IMR-90 (cell line): ENCODE results near the gene TRUB2.

ENCODE experiments used
- BHLHE40 ChIP-seq: fragments of 150-350 bp; IDR thresholded peaks from 2 replicates; pipeline ENCODE4 v1.6.1; 2016; ENCODE audit warnings: mild to moderate bottlenecking, low read depth, low read length
- CTCF ChIP-seq: conservative IDR thresholded peaks from 2 replicates; pipeline ENCODE4 v1.5.1; 2012; ENCODE audit warnings: mild to moderate bottlenecking, low read depth, low read length, improper control_type of control experiment
- FOS ChIP-seq: fragments of 150-350 bp; IDR thresholded peaks from 2 replicates; pipeline ENCODE4 v1.6.1; 2016; ENCODE audit warnings: low read depth, low read length
- MXI1 ChIP-seq: IDR thresholded peaks from 2 replicates; pipeline ENCODE4 v1.6.1; 2012; ENCODE audit warnings: low read depth, mild to moderate bottlenecking, low read length, moderate library complexity, borderline replicate concordance
- POLR2A ChIP-seq: IDR thresholded peaks from 2 replicates; pipeline ENCODE4 v1.6.1; 2012; ENCODE audit warnings: mild to moderate bottlenecking, low read depth, low read length
- RAD21 ChIP-seq: IDR thresholded peaks from 2 replicates; pipeline ENCODE4 v1.6.1; 2012; ENCODE audit warnings: low read length, improper control_type of control experiment
- RFX5 ChIP-seq: IDR thresholded peaks from 2 replicates; pipeline ENCODE4 v1.8.0; 2012; ENCODE audit warnings: low read depth, mild to moderate bottlenecking, low read length, moderate library complexity
- TF ChIP-seq, protein P1 (sequence below): fragments of 150-350 bp; IDR thresholded peaks from 2 replicates; pipeline ENCODE4 v1.6.1; 2017; ENCODE audit warnings: mild to moderate bottlenecking, antibody characterized with exemption, low read length, low read depth

DNA sequence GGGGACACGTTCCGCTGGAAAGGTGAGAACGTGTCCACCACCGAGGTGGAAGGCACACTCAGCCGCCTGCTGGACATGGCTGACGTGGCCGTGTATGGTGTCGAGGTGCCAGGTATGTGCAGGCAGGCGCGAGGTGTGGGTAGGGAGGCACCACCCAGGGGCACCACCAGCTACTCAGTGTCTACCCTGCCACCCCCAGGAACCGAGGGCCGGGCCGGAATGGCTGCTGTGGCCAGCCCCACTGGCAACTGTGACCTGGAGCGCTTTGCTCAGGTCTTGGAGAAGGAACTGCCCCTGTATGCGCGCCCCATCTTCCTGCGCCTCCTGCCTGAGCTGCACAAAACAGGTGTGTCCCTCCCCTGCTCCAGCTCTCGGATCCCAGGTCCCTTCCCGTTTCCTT, 33.2 kb upstream of the TRUB2 start:
- TF ChIP-seq CTCF (no peak), FOS (no peak), POLR2A (no peak), RAD21 (no peak), BHLHE40 (no peak), MXI1 (no peak), RFX5 (no peak)
- TF ChIP-seq, protein P1, sequence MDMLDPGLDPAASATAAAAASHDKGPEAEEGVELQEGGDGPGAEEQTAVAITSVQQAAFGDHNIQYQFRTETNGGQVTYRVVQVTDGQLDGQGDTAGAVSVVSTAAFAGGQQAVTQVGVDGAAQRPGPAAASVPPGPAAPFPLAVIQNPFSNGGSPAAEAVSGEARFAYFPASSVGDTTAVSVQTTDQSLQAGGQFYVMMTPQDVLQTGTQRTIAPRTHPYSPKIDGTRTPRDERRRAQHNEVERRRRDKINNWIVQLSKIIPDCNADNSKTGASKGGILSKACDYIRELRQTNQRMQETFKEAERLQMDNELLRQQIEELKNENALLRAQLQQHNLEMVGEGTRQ, result no peak
